Measurements from ENCODE around the gene ARHGAP20. TPM values are rescaled to one million over a fixed set of nuclear protein-coding genes. Genes with fewer than 3 reads are reported as not detected.
A peak's percentile ranks its signal among the peaks of the same experiment; 100 is the strongest.

The ARHGAP20 gene
- total and polyA plus RNA-seq, 2 of the 4 experiments (the other 2 are of a cell fraction), result 1.4 to 2.5 TPM

- Histone ChIP-seq H2AK9ac (replicated peaks; ENCODE audit: low read depth, low read length, poor library complexity) (no peak overlapping the region), H4K20me1 (ENCODE audit: insufficient read depth, low read length) (no peaks in the 10 kb centered on the region), H2AFZ (replicated peaks; ENCODE audit: low read length, poor library complexity) (no peak overlapping the region), H3K27ac (ENCODE audit: insufficient read depth, low read length) (no peak overlapping the region; the same call in 1 of the 2 replicates), H3K36me3 (ENCODE audit: control insufficient read depth, insufficient read depth, low read length) (no peaks in the 10 kb centered on the region), H2AK5ac (ENCODE audit: low read depth, low read length) (no peak overlapping the region), H3K4me2 (ENCODE audit: low read depth, low read length) (peak overlapping the region; percentile 53), H2BK120ac (ENCODE audit: low read depth, low read length) (peak overlapping the region; percentile 56), H4K5ac (ENCODE audit: low read depth, low read length) (peak overlapping the region; percentile 76), H3K14ac (replicated peaks; ENCODE audit: low read depth, low read length) (0 out of 2 replicates have a peak overlapping the region, but pooled peaks have one; percentile 12), H3K18ac (ENCODE audit: low read depth, low read length) (peak overlapping the region; percentile 2), H3K9ac (ENCODE audit: low read depth, low read length) (peak overlapping the region; percentile 6; the same call in 1 of the 2 replicates), H4K8ac (ENCODE audit: low read depth in 2 of 2, low read length in 2 of 2) (no peak overlapping the region), H3K4ac (ENCODE audit: low read depth, low read length) (peak overlapping the region; percentile 46), H3K4me1 (ENCODE audit: control insufficient read depth, insufficient read depth, low read length) (peaks cover 13% of the 10 kb centered on the region), H2BK20ac (ENCODE audit: low read depth, low read length) (peak overlapping the region; percentile 64), H4K91ac (ENCODE audit: insufficient read depth, low read depth, low read length) (peak overlapping the region; percentile 48; the same call in 1 of the 2 replicates), H3K23ac (ENCODE audit: low read depth, low read length) (no peak overlapping the region; the same call in 1 of the 2 replicates), H3K4me3 (ENCODE audit: insufficient read depth, low read depth, low read length) (no peak overlapping the region), H3K79me1 (ENCODE audit: low read depth in 1 of 2, low read length in 2 of 2) (no peaks in the 10 kb centered on the region), H3K56ac (ENCODE audit: extremely low read depth, insufficient read depth, low read length) (no peak overlapping the region), H3K9me1 (ENCODE audit: insufficient read depth, low read length) (no peaks in the 10 kb centered on the region), H3K27me3 (ENCODE audit: control insufficient read depth, insufficient read depth, low read length) (no peaks in the 10 kb centered on the region), H2BK5ac (ENCODE audit: low read depth, low read length, poor library complexity, severe bottlenecking) (peak overlapping the region; percentile 39), H2BK15ac (ENCODE audit: low read depth, low read length) (peak overlapping the region; percentile 7; the same call in 2 of the 3 replicates), H3K9me3 (ENCODE audit: control insufficient read depth, insufficient read depth, low read length) (peaks cover 5% of the 10 kb centered on the region; the same call in 1 of the 2 replicates)
- ATAC-seq (ENCODE audit: low read depth) (no peak), DNase-seq (no peak)
- dilution Hi-C loops (cut with HindIII; ENCODE audit: low sequenced_read_pairs, unreplicated experiment), result no loop called here
- intact Hi-C loops (cut with micrococcal nuclease), result no loop called here
- in situ Hi-C loops (cut with MboI; ENCODE audit: low sequenced_read_pairs), result no loop called here
- no CpG with 5 or more reads among the region's 3 CpGs for WGBS, 2 experiments (ENCODE audit: extremely low coverage in 2 of 2, insufficient read length in 1 of 2)
- POLR2A ChIA-PET (ENCODE audit: unreplicated experiment), result no interaction called here
- BruUV-seq (replicated peaks), result no TSS peak
- TF ChIP-seq USF2 (IDR thresholded peaks at IDR 0.05; ENCODE audit: low read depth, low read length) (no peak), RAD21 (IDR thresholded peaks at IDR 0.05; ENCODE audit: low read length) (no peak), NFE2L2 (IDR thresholded peaks at IDR 0.05; ENCODE audit: low read depth, low read length) (no peak), CTCF (conservative IDR thresholded peaks at IDR 0.05; ENCODE audit: low read depth, low read length) (no peak), FOS (IDR thresholded peaks at IDR 0.05; ENCODE audit: low read depth, low read length) (no peak), BHLHE40 (IDR thresholded peaks at IDR 0.05; ENCODE audit: low read depth, low read length) (no peak), SMC3 (IDR thresholded peaks at IDR 0.05; ENCODE audit: low read depth, low read length) (no peak), MAFK (IDR thresholded peaks at IDR 0.05; ENCODE audit: low read depth, low read length) (no peak), MXI1 (IDR thresholded peaks at IDR 0.05; ENCODE audit: borderline replicate concordance, low read depth, low read length) (no peak), CEBPB (IDR thresholded peaks at IDR 0.05; ENCODE audit: low read depth, low read length) (no peak), CHD1 (IDR thresholded peaks at IDR 0.05; ENCODE audit: low read depth, low read length) (no peak), POLR2A (IDR thresholded peaks at IDR 0.05; ENCODE audit: low read depth, low read length) (no peak), RFX5 (IDR thresholded peaks at IDR 0.05; ENCODE audit: low read depth, low read length) (no peak), MAZ (IDR thresholded peaks at IDR 0.05; ENCODE audit: borderline replicate concordance, low read depth, low read length) (no peak), RCOR1 (IDR thresholded peaks at IDR 0.05; ENCODE audit: insufficient replicate concordance, low read length) (no peak), ELK1 (IDR thresholded peaks at IDR 0.05; ENCODE audit: borderline replicate concordance, low read depth, low read length) (no peak)
- CTCF ChIA-PET, result no interaction called here
These were observed 43.7 kb upstream of the ARHGAP20 start for GRCh38 chr11:110755941-110756340.
